AG08395 (cell line): ENCODE results near the gene KIF6.
A peak's percentile ranks its signal among the peaks of the same experiment; 100 is the strongest.
"Not testable (repeated sequence)": the region's sequence is repeated elsewhere in the genome, so short reads cannot be mapped to it uniquely, and the experiment has no call there.

Source experiments
- DNase-seq: peaks from one replicate; pipeline ENCODE4 v3.0.0; 2012; ENCODE audit warnings: mixed read lengths, low spot score

Gene KIF6

DNA sequence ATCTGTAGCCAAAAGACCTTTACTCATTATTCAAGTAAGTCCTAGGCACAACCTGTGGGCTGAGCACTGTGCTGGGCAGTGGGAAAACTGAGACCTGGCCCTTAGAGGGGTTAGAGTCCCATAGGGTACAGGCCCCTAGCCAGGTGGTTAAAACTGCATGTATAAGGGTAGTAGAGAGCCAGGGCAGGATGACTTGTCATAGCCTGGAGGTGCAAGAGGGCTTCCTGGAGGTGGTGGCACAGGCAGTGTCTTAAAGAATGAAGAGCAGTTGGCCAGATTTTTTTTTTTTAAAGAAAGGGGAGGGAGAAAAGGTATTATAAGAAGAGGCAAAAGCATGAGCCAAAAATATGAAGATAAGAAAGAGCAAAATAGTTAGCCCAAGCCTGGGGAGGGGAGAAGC is 226.2 kb downstream of the KIF6 start:
- no peak for DNase-seq

DNA sequence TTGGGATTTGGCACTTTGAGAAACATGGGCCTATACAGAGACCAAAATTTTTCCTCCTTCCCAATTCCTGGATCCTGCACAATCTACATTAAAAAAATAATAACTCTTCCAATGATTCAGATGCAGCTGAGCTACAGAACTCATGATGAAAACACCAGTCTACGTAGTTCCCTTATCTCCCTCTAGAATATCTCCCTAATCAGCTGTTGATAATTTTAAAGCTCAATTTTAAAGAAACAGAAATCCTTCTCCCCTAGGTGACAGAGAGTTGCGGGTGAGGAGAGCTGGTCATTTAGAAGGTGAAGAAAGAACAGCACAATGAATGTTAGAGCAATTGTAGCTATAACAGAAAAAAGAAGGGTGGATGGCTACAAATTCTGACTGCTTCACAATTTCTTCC is 227.1 kb downstream of the KIF6 start:
- DNase-seq, result no peak

DNA sequence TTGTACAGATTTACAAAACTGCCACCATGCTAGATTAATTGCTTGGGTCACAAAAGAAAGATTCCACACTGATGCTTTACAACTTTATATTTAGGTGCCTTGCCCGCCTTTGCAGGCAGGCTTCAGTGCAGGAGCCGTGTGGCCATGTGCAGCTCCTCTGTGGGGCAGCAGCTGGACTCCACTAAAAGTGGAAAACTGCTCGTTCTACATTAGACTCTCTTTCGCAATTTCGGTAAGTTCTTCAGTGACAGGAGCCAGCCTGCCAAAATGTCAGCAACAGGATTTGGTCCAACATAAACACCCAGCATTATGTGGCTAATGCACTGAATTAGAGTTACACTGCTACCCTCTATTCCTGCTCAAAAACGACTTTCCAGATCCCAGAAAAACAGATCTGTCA is 228.3 kb downstream of the KIF6 start:
- DNase-seq, result peak; percentile 42

GRCh38 chr6:39496456-39496855 is 228.8 kb downstream of the KIF6 start:
- no peak for DNase-seq

- DNase-seq, result no peak
Observed at GRCh38 chr6:39495640-39496039, 229.6 kb downstream of the KIF6 start.

DNA sequence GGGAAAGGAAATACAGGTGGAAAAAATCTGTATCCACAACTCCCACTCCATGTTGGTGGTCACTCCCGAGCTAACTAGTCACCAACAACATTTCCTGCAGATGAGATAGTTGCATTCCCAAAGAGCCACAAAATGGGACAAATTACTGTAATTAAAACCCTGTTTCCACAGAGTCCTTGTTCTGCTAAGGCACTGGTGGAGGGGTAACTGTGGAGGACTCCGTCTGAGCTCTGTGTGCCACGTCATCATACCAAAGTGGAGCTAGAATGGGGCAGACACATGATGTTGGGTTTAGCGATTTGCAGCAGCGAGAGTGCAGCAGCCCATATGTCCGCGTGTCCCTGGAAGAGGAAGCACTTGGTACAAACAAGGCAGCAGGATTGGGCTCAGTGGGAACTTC is 230.2 kb downstream of the KIF6 start:
- DNase-seq, result peak; percentile 17

DNA sequence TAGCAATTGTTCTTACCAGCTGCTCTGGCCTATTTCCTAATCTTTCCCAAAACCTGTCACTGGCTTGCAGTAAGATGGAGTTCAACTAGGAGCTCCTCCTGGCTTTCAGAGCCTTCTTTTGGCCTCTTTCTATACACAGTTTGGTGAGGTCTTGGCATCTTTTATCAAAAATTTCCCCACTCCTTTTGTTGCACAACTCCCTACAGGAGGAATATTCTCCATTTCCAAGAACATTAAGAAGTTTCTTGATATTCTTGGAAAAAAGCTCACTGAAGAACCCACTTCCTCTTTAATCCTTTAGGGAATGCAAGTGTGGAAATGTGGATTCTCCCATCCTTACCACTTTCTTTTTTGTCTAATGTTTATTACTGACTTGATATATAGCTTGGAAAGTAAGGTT is 231.4 kb downstream of the KIF6 start:
- DNase-seq, result no peak

DNA sequence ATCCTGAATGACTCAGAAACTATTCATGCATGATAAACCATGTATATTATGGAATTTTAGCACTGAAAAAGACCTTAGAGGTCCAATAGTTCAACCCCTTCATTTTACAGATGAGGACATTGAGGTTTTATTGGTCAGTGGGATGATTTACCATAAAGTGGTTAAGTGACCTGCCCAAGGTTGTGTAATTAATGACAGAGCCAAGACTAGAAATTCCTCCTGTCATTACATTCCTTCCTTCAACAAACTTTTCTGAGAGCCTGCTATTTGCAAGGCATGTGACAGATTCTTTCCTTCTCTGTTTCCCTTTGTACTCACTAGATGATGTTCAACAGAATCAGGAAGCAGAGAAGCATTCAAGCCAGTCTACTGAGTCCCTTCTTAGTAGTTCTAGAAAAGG is 232.0 kb downstream of the KIF6 start:
- peak; percentile 35 for DNase-seq

DNA sequence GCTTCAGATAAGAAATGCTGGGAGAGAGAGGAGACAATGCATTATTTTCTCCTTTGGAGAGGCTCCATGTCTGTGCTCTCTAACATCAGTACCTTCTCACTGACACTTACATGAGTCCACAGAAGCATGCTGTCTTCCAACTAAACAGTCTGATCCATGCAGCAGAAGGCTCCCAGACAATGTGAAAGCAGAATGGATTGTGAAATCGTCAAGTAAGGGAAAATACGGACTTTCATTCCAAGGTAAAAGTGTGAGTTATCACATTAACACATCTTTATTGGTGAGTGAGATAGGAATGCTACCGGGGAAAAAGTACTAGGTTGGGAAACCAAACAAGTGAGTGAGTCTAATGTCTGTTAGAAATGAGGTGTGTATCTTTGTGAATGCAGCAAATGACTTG is 235.1 kb downstream of the KIF6 start:
- DNase-seq, result no peak

DNA sequence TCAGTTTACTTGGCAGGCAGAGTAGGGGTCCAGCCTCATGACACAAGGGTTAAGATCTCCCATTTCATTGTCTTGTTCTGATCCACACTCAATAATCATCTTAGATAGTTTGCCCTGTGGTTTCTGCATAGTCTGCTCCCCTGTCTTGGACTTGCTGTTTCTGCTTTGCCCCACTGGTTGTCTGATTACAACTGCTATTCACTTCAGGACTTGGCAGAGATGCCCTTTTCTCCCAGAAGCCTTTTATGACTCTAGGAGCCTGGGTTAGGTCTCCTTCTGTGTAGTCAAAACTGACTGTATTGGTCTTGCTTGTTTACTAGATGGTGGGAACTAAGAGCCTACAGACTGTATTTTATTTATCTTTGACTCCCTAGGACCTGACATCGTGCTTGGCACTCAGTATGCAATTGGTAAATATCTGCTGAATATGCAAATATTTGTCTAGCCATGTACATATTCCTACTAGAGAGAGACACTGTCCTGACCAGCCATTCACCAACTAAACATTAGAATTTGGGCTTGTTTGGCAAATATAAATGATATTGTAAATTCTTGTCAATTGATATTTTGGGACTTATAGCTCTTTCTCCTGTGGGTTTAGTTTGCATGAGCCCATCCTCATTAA is 236.8 kb downstream of the KIF6 start:
- no peak for DNase-seq

- DNase-seq, result no peak
Observed at GRCh38 chr6:39484276-39484675, 240.9 kb downstream of the KIF6 start.

GRCh38 chr6:39479819-39480218 is 245.4 kb downstream of the KIF6 start:
- not testable (repeated sequence) for DNase-seq

DNA sequence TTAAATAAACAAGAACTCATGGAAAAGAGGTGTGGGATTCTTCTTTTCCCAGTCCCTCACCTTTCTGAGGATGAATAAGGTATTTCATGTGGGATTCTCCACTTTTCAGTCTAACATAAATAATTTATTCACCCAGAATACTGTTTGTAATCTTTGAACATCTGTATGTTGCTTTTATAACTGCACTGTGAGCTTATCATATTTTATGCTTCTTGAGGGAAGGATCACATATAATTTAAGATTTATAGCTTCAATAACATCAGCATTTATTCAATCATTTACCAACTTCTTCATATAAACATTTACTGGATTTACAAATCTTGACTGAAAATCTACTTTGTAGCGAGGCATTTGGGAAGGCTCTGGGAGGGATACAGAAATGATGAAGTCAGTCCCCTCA is 248.5 kb downstream of the KIF6 start:
- no peak for DNase-seq

DNA sequence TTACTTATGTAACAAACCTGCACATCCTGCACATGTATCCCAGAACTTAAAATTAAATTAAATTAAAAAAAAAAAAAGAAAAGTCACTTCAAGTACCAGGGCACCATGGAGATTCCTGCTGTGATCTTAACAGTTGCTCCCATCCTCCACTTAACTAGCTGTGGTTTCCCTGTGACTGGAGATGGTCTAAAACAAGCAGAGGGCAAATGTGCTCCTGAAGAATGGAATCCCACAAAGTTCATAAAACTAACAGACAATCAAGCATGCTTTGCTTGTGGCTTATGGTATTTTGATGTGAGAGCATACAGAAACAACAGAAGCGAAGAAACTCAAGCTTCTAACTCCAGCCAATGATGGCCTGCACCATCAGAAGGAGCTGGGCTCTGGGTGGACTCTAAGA is 249.1 kb downstream of the KIF6 start:
- no peak for DNase-seq

- DNase-seq, result no peak
Observed at GRCh38 chr6:39471954-39472659, 253.1 kb downstream of the KIF6 start.

DNA sequence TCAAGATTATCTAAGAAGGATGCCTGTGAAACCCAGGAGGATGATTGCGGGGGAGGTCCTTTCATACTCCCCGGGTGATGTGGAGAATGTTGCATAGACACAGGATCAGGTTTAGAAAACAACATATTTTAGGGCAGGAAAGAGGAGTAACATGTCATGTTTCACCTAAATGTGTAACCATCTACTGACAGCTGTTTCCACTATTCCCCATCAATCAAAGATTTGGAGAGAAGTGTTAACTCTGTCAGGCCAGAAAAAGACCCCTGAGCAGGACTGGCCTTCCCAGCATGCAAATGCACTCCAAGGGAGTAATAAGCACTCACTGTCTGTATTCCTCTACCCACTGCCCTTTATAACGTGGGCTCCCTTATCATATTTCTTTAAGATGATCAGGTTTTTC is 254.7 kb downstream of the KIF6 start:
- no peak for DNase-seq

DNA sequence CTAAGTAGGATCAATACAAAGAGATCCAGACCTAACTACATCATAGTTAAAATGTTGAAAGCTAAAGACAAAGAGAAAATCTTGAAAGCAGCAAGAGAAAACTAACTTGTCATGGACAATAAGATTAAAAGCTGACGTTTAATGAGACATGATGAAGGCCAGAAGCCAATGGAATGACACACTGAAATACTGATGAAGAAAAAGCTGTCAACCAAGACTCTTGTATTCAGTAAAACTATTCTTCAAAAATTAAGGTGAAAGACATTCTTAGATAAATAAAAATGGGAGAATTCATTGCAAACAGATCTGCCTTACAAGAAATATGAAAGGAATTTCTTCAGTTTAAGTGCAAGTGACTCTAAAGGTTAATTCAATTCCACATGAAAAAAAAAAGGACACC is 256.8 kb downstream of the KIF6 start:
- no peak for DNase-seq

GRCh38 chr6:39466631-39467030 is 258.6 kb downstream of the KIF6 start:
- DNase-seq, result no peak

- no peak for DNase-seq
Observed at GRCh38 chr6:39465539-39465938, 259.7 kb downstream of the KIF6 start.

DNA sequence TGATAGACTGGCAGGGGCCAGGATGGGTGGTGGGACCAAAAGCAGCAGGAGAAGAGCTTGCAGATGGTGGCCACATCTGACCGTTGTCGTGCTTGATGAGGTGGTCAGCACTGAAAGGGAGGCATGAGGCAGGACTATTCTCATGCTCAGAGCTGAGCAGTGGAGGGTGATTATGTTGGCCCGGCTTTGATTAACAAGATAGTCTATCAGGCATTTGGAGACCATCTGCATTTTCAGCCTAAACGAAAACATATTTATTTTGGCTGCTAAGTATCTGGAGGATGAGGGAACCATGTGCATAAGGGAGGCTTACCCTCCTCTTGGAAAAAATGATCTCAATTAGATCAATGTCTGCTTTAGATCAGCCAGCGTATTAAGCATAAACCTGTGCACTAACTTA is 261.1 kb downstream of the KIF6 start:
- no peak for DNase-seq

- no peak for DNase-seq
Observed at GRCh38 chr6:39453956-39454524, 271.2 kb downstream of the KIF6 start.

DNA sequence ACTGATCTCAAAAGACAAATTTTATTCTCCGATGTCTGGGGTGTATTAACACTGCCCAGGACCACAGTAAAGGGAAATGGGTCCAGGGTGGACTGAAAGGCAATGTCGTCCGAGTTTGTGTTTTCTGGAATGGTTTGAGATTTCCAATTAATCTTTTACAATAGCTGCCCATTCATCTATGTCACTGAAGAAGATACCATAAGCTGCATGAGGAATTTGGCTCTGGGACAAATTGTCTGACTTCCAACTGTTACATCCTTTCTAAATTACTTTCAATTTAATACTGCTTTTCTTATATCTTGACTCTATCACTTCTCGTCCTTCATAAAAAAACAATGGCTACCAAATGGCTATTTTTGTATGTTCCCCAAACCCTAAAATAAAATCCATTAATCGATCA is 272.0 kb downstream of the KIF6 start:
- DNase-seq, result no peak

DNA sequence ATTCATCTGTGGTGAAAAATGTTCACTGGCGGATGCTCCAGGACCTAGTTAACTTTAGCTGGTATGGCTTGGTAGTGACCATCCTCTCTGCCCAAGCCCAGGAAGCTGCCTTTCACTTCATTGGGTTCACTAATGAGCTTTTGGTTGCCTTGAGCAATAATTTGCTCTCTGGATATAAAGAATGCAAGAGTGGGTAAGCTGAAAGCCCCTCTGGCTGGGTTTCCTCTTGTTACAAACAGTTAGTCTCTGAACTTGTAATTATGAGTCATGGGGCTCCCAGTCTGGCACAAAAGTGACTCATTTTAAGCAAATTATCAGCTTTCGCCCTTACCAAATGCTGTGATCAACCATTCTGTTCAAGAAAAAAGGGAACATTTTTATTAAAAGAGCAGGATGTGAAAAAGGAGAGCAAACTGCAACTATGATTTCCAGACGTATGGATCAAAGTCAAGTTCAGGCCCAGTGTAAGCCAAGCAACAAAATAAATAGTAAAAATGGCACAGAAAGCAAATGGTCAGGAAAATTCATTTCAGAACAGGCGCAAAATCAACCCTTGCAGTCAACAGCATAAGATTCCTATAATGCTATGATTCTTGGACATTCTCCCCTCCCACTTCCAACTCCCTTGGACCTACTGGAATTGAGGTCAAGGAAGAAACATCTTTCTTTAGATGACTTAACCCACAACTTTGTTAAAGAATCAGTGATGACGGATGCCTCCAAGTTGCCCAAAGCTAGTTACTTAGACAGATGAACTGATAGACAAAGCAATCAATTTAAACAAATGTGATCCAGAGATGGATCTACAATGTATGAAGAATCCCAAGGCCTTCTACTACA is 272.7 kb downstream of the KIF6 start:
- DNase-seq, result peak; percentile 71
